Measurements from ENCODE around the gene STX1A.

Gene STX1A

GRCh38 chr7:73671857-73672445 is 47.5 kb downstream of the STX1A start:
- H3K4me3 ChIP-seq (ENCODE audit: low read depth, low read length): no peak overlapping the region
- no peak for TF ChIP-seq CTCF (IDR thresholded peaks at IDR 0.05; ENCODE audit: control insufficient read depth, extremely low read depth, insufficient read depth)
- DNase-seq (ENCODE audit: low read depth): no peak

GRCh38 chr7:73671322-73671661 is 48.2 kb downstream of the STX1A start:
- no peak for DNase-seq (ENCODE audit: low read depth)
- TF ChIP-seq CTCF (IDR thresholded peaks at IDR 0.05; ENCODE audit: control insufficient read depth, extremely low read depth, insufficient read depth): no peak
- no peak overlapping the region for H3K4me3 ChIP-seq (ENCODE audit: low read depth, low read length)

GRCh38 chr7:73669858-73670385 is 49.5 kb downstream of the STX1A start:
- H3K4me3 ChIP-seq (ENCODE audit: low read depth, low read length): no peak overlapping the region
- TF ChIP-seq CTCF (IDR thresholded peaks at IDR 0.05; ENCODE audit: control insufficient read depth, extremely low read depth, insufficient read depth): no peak
- no peak for DNase-seq (ENCODE audit: low read depth)

- DNase-seq (ENCODE audit: low read depth): no peak
- TF ChIP-seq CTCF (IDR thresholded peaks at IDR 0.05; ENCODE audit: control insufficient read depth, extremely low read depth, insufficient read depth): no peak
- no peak overlapping the region for H3K4me3 ChIP-seq (ENCODE audit: low read depth, low read length)
These were observed 50.2 kb downstream of the STX1A start for GRCh38 chr7:73669288-73669701.

- no peak for DNase-seq (ENCODE audit: low read depth)
- TF ChIP-seq CTCF (IDR thresholded peaks at IDR 0.05; ENCODE audit: control insufficient read depth, extremely low read depth, insufficient read depth): no peak
- H3K4me3 ChIP-seq (ENCODE audit: low read depth, low read length): peak overlapping the region; percentile 59
These were observed 50.6 kb downstream of the STX1A start for GRCh38 chr7:73668886-73669230.

GRCh38 chr7:73668103-73668885 is 51.2 kb downstream of the STX1A start:
- TF ChIP-seq CTCF (IDR thresholded peaks at IDR 0.05; ENCODE audit: control insufficient read depth, extremely low read depth, insufficient read depth): no peak
- DNase-seq (ENCODE audit: low read depth): no peak
- peak overlapping the region; percentile 59 for H3K4me3 ChIP-seq (ENCODE audit: low read depth, low read length)

All from LNCaP clone FGC (cell line).